Endothelial cell of umbilical vein (primary cell): ENCODE results near the gene TSC22D3. TPM values are rescaled to one million over a fixed set of nuclear protein-coding genes. Genes with fewer than 3 reads are reported as not detected.
A peak's percentile ranks its signal among the peaks of the same experiment; 100 is the strongest.

Source experiments
- BruUV-seq: library from RNA; stranded (reverse); fragments of 400-500 nt; replicated peaks from 2 replicates; lab custom pipeline; 2021; lab: Mats Ljungman, UMichigan
- CTCF ChIA-PET: fragments of 300-600, 350-600 bp; sonication (Branson Sonifier 250); formaldehyde crosslinking; loops from one replicate; lab custom pipeline; 2021; ENCODE audit warnings: antibody characterized with exemption, inconsistent platforms; lab: Charles Lee
- POLR2A ChIA-PET: fragments of 300-600, 350-600 bp; sonication (Branson Sonifier 250); formaldehyde crosslinking; loops from one replicate; lab custom pipeline; 2021; ENCODE audit warnings: antibody characterized with exemption, inconsistent platforms; lab: Charles Lee
- DNase-seq: peaks from one replicate; pipeline ENCODE4 v3.0.0-alpha.2; 2011; ENCODE audit warnings: low read depth, low spot score
- FAIRE-seq: peaks from 2 replicates; lab custom pipeline; 2011; peaks lifted over from hg19 to GRCh38; lab: Jason Lieb, UNC
- H2AFZ ChIP-seq: 2 replicates; pipeline ENCODE4 v1.6.0; 2012; ENCODE audit warnings: low read depth, low read length, control low read depth, inconsistent platforms
- H3K27ac ChIP-seq: 2 replicates; pipeline ENCODE4 v1.5.1; 2011; ENCODE audit warnings: low read depth, mild to moderate bottlenecking, control low read depth, low read length, moderate library complexity; ENCODE audit not compliant: insufficient read depth
- H3K27me3 ChIP-seq, 2 experiments: 2 replicates each; pipeline versions ENCODE4 v1.6.0 to v1.6.1; 2011; ENCODE audit warnings: low read length in 2 of 2, mixed read lengths in 1 of 2; ENCODE audit not compliant: control insufficient read depth in 2 of 2, insufficient read depth in 2 of 2
- H3K36me3 ChIP-seq, 2 experiments: 2 replicates in 1 of 2; 3 replicates in 1 of 2; pipeline ENCODE4 v1.5.1; 2011; ENCODE audit warnings: low read length in 2 of 2, mild to moderate bottlenecking in 1 of 2, moderate library complexity in 1 of 2; ENCODE audit not compliant: control insufficient read depth in 2 of 2, insufficient read depth in 2 of 2; ENCODE audit errors: extremely low read depth in 1 of 2
- H3K4me1 ChIP-seq: 3 replicates; pipeline ENCODE4 v1.5.1; 2011; ENCODE audit warnings: mild to moderate bottlenecking, low read length; ENCODE audit not compliant: control insufficient read depth, insufficient read depth; ENCODE audit errors: extremely low read depth
- H3K4me2 ChIP-seq: 2 replicates; pipeline ENCODE4 v1.6.1; 2011; ENCODE audit warnings: low read length, control low read depth, mixed read lengths; ENCODE audit not compliant: insufficient read depth
- H3K4me3 ChIP-seq, 3 experiments: fragments of 200-600 bp in 1 of 3; sonication (generic), shearing (Covaris generic) in 1 of 3; replicated peaks in 1 of 3; 2 replicates each; pipeline ENCODE4 v1.5.1; 2011 to 2016; ENCODE audit warnings: control low read depth in 3 of 3, low read length in 3 of 3, mild to moderate bottlenecking in 2 of 3, inconsistent platforms in 1 of 3, low read depth in 1 of 3, moderate library complexity in 1 of 3; ENCODE audit not compliant: insufficient read depth in 1 of 3
- H3K79me2 ChIP-seq: 2 replicates; pipeline ENCODE4 v1.6.0; 2012; ENCODE audit warnings: low read length, inconsistent platforms; ENCODE audit not compliant: control insufficient read depth, insufficient read depth
- H3K9ac ChIP-seq: replicated peaks from 2 replicates; pipeline ENCODE3; 2011; ENCODE audit warnings: low read length, control low read depth; ENCODE audit not compliant: insufficient read depth; ENCODE audit errors: extremely low read depth
- H3K9me1 ChIP-seq: replicated peaks from 3 replicates; pipeline ENCODE4 v1.6.0; 2011; ENCODE audit warnings: mild to moderate bottlenecking, low read length; ENCODE audit not compliant: control insufficient read depth, insufficient read depth; ENCODE audit errors: extremely low read depth
- H3K9me3 ChIP-seq: replicated peaks from 2 replicates; pipeline ENCODE4 v1.5.1; 2012; ENCODE audit warnings: low read length, inconsistent platforms; ENCODE audit not compliant: control insufficient read depth, insufficient read depth
- H4K20me1 ChIP-seq: replicated peaks from 2 replicates; pipeline ENCODE3; 2011; ENCODE audit warnings: mild to moderate bottlenecking, low read length; ENCODE audit not compliant: control insufficient read depth, insufficient read depth; ENCODE audit errors: extremely low read depth
- EZH2 ChIP-seq: IDR thresholded peaks from 2 replicates; pipeline ENCODE4 v1.6.1; 2012; ENCODE audit warnings: borderline replicate concordance, low read depth, mild to moderate bottlenecking, moderate library complexity, low read length, inconsistent platforms; ENCODE audit not compliant: severe bottlenecking
- FOS ChIP-seq: IDR thresholded peaks from 2 replicates; pipeline ENCODE4 v1.6.1; 2011; ENCODE audit warnings: mild to moderate bottlenecking, low read length, moderate library complexity, borderline replicate concordance; ENCODE audit not compliant: insufficient read depth
- GATA2 ChIP-seq: IDR thresholded peaks from 2 replicates; pipeline ENCODE4 v1.7.0; 2011; ENCODE audit warnings: low read depth, mild to moderate bottlenecking, moderate library complexity, mixed read lengths, low read length; ENCODE audit not compliant: insufficient read length, insufficient read depth
- JUN ChIP-seq: IDR thresholded peaks from 2 replicates; pipeline ENCODE4 v1.6.1; 2011; ENCODE audit warnings: borderline replicate concordance, low read depth; ENCODE audit not compliant: insufficient read length, insufficient read depth
- MYC ChIP-seq: IDR thresholded peaks from one replicate; pipeline ENCODE4 v1.6.1; 2011; ENCODE audit warnings: mild to moderate bottlenecking, low read depth, low read length
- POLR2A ChIP-seq: IDR thresholded peaks from 2 replicates; pipeline ENCODE4 v1.6.1; 2012; ENCODE audit warnings: low read depth, mild to moderate bottlenecking, control low read depth, low read length
- POLR2AphosphoS5 ChIP-seq: IDR thresholded peaks from 2 replicates; pipeline ENCODE4 v1.6.1; 2012; ENCODE audit warnings: low read depth, mild to moderate bottlenecking, control low read depth, low read length, moderate library complexity; ENCODE audit not compliant: insufficient read depth
- dilution Hi-C: fragments of 300-500 bp; cut with MboI; formaldehyde crosslinking; loops from one replicate; pipeline ENCODE4 v1.15.0; 2019; ENCODE audit warnings: low sequenced_read_pairs; ENCODE audit not compliant: extremely low pct_ligation_motif_present
- intact Hi-C: fragments of 100-400 bp; cut with micrococcal nuclease; formaldehyde crosslinking; loops from one replicate; pipeline ENCODE4 v1.10.0; 2022
- polyA plus RNA-seq, 4 experiments: library from polyadenylated mRNA; depleted of rRNA in 3 of 4; stranded (reverse) in 3 of 4; unstranded in 1 of 4; fragments of >200 nt; gene quantifications; 2 replicates each; pipeline versions ENCODE4 v1.2.1 to v1.2.3, GENCODE V29; 2011 to 2012; ENCODE audit warnings: missing spikeins in 1 of 4
- total RNA-seq: library from RNA; stranded (reverse); gene quantifications from 2 replicates; pipeline ENCODE4 v1.2.3, GENCODE V29; 2021
- TF ChIP-seq, protein P1 (sequence below): IDR thresholded peaks from 2 replicates; pipeline ENCODE4 v1.6.1; 2011; ENCODE audit not compliant: insufficient read depth, insufficient read length
- TF ChIP-seq, protein P2 (sequence below), 2 donors: IDR thresholded peaks; 1 replicate in 1 of 2; 2 replicates in 1 of 2; pipeline ENCODE4 v1.5.1; 2011; ENCODE audit warnings: low read length in 2 of 2, mild to moderate bottlenecking in 2 of 2, moderate library complexity in 2 of 2, control low read depth in 1 of 2, inconsistent platforms in 1 of 2, low read depth in 1 of 2; ENCODE audit not compliant: insufficient read depth in 1 of 2; ENCODE audit errors: extremely low read depth in 1 of 2

TSC22D3 gene
- total and polyA plus RNA-seq, 2 donors (not counting 3 experiments of a cell fraction or from before 2014, with no cell fraction given) = 21.1 to 37.4 TPM

DNA sequence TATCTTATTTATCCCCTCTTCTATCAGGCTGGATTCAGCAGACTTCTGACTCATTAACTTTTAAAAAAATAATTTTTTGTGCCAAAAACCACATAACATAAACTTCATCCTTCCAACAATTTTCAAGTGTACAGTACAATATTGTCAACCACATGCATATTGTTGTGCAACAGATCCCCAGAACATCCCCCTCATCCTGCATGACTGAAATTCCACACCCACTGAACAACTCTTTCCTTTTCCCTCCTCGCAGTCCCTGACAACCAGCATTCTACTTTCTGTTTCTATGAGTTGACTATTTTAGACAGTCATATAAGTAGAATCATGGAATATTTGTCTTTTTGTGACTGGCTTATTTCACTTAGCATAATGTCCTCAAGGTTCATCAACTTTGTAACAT is 47.9 kb upstream of the TSC22D3 start:
- H4K20me1 ChIP-seq = no peaks in the 10 kb centered on the region
- no peaks in the 10 kb centered on the region for H3K36me3 ChIP-seq
- CTCF ChIA-PET = no interaction called here
- POLR2A ChIA-PET = no interaction called here
- no TSS peak for BruUV-seq
- intact Hi-C loops = loop anchor here (10.0 kb wide), 1 partner anchor 51 kb away; no protein-coding TSS in a partner anchor
- H2AFZ ChIP-seq = no peak overlapping the region
- peak; percentile 73 for FAIRE-seq
- H3K27ac ChIP-seq = no peak overlapping the region
- H3K4me1 ChIP-seq = peaks cover 14% of the 10 kb centered on the region
- no peaks in the 10 kb centered on the region for H3K9me3 ChIP-seq
- H3K27me3 ChIP-seq = no peaks in the 10 kb centered on the region
- H3K4me2 ChIP-seq = peak overlapping the region; percentile 47
- H3K79me2 ChIP-seq = peaks cover 15% of the 10 kb centered on the region
- no peaks in the 10 kb centered on the region for H3K9me1 ChIP-seq
- peak; percentile 69 for DNase-seq
- no peak overlapping the region for H3K9ac ChIP-seq
- TF ChIP-seq, protein P1, sequence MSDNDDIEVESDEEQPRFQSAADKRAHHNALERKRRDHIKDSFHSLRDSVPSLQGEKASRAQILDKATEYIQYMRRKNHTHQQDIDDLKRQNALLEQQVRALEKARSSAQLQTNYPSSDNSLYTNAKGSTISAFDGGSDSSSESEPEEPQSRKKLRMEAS = no peak
- TF ChIP-seq EZH2 (no peak), POLR2AphosphoS5 (no peak), JUN (no peak), GATA2 (no peak), MYC (no peak), FOS (no peak), POLR2A (no peak)
- TF ChIP-seq, protein P2, sequence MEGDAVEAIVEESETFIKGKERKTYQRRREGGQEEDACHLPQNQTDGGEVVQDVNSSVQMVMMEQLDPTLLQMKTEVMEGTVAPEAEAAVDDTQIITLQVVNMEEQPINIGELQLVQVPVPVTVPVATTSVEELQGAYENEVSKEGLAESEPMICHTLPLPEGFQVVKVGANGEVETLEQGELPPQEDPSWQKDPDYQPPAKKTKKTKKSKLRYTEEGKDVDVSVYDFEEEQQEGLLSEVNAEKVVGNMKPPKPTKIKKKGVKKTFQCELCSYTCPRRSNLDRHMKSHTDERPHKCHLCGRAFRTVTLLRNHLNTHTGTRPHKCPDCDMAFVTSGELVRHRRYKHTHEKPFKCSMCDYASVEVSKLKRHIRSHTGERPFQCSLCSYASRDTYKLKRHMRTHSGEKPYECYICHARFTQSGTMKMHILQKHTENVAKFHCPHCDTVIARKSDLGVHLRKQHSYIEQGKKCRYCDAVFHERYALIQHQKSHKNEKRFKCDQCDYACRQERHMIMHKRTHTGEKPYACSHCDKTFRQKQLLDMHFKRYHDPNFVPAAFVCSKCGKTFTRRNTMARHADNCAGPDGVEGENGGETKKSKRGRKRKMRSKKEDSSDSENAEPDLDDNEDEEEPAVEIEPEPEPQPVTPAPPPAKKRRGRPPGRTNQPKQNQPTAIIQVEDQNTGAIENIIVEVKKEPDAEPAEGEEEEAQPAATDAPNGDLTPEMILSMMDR (IDR thresholded peaks at IDR 0.05; ENCODE audit: extremely low read depth in 1 of 2, insufficient read depth in 1 of 2, low read depth in 1 of 2, low read length in 2 of 2) = no peak
- no peak overlapping the region for H3K4me3 ChIP-seq
- dilution Hi-C loops = no loop called here
